Stimulated activated CD8-positive, alpha-beta memory T cell treated with anti-CD3 and anti-CD28 coated beads, Interleukin-12 subunit alpha, Interleukin-12 subunit beta, amount 100 ng/mL, for 24 hours (primary cell): ENCODE measurements around the gene DGKQ.
"Not testable (repeated sequence)": the region's sequence is repeated elsewhere in the genome, so short reads cannot be mapped to it uniquely, and the experiment has no call there.

Experiments used
- DNase-seq: peaks from one replicate; pipeline ENCODE4 v3.0.0-alpha.2; 2020; ENCODE audit errors: extremely low read depth

The DGKQ gene

GRCh38 chr4:1010395-1011021 is 37.1 kb upstream of the DGKQ start:
- DNase-seq: no peak

- DNase-seq: peak; percentile 55
These were observed 36.4 kb upstream of the DGKQ start for GRCh38 chr4:1009542-1010394.

DNA sequence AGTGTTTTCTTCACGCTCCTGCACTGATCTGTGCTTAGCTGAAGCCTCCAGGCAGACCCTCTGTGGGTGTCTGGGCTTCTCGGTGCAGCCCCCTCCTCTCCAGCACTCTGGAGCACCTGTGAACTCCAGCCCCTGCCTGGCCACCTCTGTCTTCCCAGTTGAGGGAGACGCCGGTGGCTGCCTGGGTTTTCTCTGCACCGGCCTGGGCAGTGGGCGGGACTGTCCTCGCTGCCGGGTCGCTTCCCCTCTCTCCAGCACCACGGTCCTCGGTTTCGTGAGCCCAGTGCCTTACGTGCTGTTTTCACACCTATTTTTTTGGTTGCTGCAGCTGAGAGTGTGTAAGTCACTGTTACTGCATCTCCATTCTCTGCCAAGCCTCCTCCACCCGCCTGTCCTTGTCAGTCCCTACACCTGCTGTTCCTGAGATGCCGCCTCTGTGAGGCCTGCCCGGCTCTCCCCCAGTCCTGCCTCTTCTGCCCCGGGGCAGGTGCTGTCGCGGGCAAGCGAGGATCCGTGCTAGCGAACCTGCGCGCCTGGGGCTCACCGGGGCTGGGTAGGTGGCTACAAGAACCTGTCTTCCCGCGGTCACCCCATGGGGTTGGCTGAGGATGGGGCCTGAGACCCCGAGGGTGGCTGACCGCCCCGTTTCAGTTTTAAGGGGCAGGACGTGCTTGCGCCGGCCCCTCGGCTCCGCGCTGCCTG is 35.6 kb upstream of the DGKQ start:
- DNase-seq: no peak

DNA sequence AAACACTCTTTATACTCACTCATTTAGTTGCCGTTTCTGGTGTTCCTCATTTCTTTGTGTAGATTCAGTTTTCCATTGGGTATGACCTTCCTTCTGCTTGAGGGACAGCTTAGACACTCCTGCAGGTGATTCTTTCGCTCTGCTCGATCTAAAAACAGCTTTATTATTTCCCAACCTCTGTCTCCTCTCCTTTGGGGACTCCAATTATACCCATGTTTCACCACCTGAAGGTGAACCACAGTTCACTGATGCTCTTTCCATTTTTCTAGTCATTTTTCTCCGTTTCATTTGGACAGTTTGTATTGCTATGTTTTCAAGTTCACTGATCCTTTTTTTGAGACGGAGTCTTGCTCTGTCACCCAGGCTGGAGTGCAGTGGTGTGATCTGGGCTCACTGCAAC is 33.5 kb upstream of the DGKQ start:
- no peak for DNase-seq

DNA sequence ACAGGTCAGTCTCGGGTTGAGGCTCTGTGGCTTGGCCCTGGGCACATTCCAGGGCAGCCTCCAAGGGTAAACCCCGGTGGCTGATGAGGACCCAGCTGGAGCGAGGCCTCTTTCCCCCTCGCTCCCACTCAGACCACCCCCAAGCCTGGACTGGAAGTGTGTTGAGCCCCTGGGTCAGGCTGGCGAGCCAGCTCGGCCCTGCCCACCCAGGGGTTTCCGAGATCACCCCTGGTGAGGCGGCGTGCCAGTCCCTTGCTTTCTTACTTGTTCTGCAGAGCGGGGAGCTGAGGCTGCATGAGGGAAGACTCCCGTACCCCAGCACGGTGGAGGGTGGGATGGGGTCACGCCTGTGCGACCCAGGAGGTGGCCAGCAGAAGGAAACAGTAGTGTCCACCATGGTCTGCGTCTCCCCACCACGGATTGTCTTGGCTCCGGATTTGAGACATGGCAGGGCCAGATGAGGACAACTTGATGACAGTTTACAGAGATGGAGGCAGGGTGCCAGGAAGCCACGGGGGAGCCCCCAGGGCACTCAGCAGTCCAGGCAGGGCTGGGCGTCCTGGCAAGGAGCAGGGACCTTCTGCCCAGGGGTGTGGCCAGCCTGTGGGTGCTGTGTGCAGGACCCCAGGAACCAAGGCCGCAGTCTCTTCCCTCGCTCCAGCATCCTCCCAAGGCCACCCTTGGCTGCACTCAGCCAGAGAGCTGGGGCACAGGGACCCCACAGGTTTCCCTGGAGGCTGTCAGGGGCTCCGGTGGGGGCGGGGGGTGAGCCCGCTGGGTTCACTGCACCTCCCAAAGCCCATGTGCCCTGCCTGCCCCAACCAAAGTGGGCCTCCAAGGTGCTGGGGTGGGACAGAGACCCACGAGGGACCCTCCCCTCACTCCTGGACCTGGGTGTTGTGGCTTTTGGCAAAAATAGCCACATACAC is 31.5 kb upstream of the DGKQ start:
- DNase-seq: no peak

- DNase-seq: no peak
These were observed 30.7 kb upstream of the DGKQ start for GRCh38 chr4:1004071-1004418.

- DNase-seq: no peak
These were observed 30.1 kb upstream of the DGKQ start for GRCh38 chr4:1003271-1004070.

- DNase-seq: no peak
These were observed 29.4 kb upstream of the DGKQ start for GRCh38 chr4:1002631-1003251.

GRCh38 chr4:1002131-1002630 is 28.8 kb upstream of the DGKQ start:
- no peak for DNase-seq

DNA sequence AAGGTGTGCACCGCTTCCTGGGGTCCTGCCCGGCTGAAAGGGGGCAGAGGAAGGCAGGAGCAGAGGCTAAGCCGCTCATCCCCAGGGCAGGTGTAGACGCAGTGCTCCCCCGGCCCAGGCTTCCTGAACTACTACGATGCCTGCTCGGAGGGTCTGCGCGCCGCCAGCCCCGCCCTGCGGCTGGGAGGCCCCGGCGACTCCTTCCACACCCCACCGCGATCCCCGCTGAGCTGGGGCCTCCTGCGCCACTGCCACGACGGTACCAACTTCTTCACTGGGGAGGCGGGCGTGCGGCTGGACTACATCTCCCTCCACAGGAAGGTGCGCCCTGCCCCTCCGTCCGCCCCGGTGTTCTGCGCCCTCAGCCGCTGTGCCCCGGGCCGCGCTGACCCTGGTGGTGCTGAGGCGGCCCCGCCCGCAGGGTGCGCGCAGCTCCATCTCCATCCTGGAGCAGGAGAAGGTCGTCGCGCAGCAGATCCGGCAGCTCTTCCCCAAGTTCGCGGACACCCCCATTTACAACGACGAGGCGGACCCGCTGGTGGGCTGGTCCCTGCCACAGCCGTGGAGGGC is 28.3 kb upstream of the DGKQ start:
- no peak for DNase-seq

- no peak for DNase-seq
These were observed 27.4 kb upstream of the DGKQ start for GRCh38 chr4:1000686-1001260.

GRCh38 chr4:999882-1000425 is 26.6 kb upstream of the DGKQ start:
- no peak for DNase-seq

GRCh38 chr4:999240-999863 is 26.0 kb upstream of the DGKQ start:
- not testable (repeated sequence) for DNase-seq

GRCh38 chr4:998096-998691 is 24.8 kb upstream of the DGKQ start:
- DNase-seq: no peak

DNA sequence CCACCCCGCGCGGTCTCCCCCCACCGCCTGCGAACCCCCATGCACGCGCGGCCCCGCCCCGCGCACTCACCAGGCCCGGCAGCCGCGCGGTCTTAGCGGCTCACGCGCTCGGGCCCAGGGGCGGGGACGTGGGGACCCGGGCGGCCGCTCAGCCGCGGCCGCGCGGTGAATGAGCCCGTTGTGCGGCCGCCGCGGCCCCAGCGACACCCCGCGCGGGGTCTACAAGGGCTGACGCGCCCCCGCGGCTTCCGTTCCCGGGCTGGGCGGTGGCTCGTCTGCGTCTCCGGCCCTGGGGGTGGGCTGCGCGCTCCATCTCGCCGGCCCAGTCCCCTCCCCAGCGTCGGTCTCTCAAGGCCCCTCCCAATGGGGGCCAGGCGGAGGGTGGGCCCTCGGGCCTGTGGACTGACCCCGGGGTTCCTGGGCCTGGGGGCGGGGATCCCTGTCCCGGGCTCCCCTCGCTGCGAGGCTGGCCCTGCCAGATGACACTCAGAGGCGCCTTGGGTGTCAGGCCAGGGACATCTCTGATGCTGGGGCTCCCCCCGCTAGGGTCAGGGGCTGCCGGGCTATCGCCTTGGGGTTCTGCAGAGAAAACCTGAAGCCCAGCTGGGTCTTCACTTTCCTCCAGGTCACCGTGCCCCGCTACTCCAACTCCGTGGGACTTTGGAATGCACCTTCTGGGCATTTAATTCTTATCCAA is 24.2 kb upstream of the DGKQ start:
- no peak for DNase-seq

DNA sequence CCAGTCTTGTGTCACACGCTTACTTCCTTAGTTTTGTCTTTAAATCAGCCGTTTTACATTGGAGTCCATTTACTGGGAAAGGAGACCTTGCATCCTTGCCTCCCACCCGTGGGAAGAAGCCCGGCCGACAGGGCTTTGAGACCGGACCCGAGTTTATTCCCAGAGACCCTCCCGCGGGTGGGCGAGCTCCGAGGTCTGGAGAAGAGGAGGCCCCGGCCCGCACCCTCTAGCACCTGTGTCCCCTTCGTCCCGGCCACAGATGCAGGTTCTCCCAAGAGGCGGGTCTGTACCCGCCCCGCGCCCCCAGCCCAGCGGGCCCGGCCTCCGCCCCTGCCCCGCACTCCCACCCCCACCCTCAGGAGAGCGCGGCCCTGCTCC is 23.6 kb upstream of the DGKQ start:
- DNase-seq: no peak

- no peak for DNase-seq
These were observed 22.9 kb upstream of the DGKQ start for GRCh38 chr4:996030-996996.
